ENCODE data around the gene SAYSD1. TPM values are rescaled to one million over a fixed set of nuclear protein-coding genes. Genes with fewer than 3 reads are reported as not detected.

Gene SAYSD1
- total RNA-seq, 2 experiments from 2014 or later = 11.3 TPM

- no peak overlapping the region for H3K4me3 Mint-ChIP-seq
- H3K4me1 Mint-ChIP-seq = no peaks in the 10 kb centered on the region
- H3K36me3 Mint-ChIP-seq = no peaks in the 10 kb centered on the region
- no peaks in the 10 kb centered on the region for H3K9me3 Mint-ChIP-seq
- peaks cover 9% of the 10 kb centered on the region for H3K27me3 Mint-ChIP-seq
- DNase-seq = no peak
- H3K27ac Mint-ChIP-seq = no peak overlapping the region
Measured at GRCh38 chr6:39060467-39061160, 54.4 kb downstream of the SAYSD1 start.

- Mint-ChIP-seq H3K4me3 (no peak overlapping the region), H3K27ac (no peak overlapping the region), H3K27me3 (peaks cover 5% of the 10 kb centered on the region), H3K4me1 (no peaks in the 10 kb centered on the region), H3K36me3 (no peaks in the 10 kb centered on the region), H3K9me3 (no peaks in the 10 kb centered on the region)
- DNase-seq = no peak
Measured at GRCh38 chr6:39059496-39060310, 55.3 kb downstream of the SAYSD1 start.

GRCh38 chr6:39058471-39059147, 56.4 kb downstream of the SAYSD1 start:
- Mint-ChIP-seq H3K4me3 (no peak overlapping the region), H3K4me1 (no peaks in the 10 kb centered on the region), H3K27me3 (peaks cover 11% of the 10 kb centered on the region), H3K36me3 (no peaks in the 10 kb centered on the region), H3K9me3 (no peaks in the 10 kb centered on the region), H3K27ac (no peak overlapping the region)
- no peak for DNase-seq

GRCh38 chr6:39057251-39058155, 57.5 kb downstream of the SAYSD1 start:
- no peak overlapping the region for H3K27ac Mint-ChIP-seq
- H3K9me3 Mint-ChIP-seq = no peaks in the 10 kb centered on the region
- H3K4me1 Mint-ChIP-seq = no peaks in the 10 kb centered on the region
- peaks cover 19% of the 10 kb centered on the region for H3K27me3 Mint-ChIP-seq
- DNase-seq = no peak
- H3K4me3 Mint-ChIP-seq = no peak overlapping the region
- no peaks in the 10 kb centered on the region for H3K36me3 Mint-ChIP-seq

GRCh38 chr6:39056681-39057080, 58.3 kb downstream of the SAYSD1 start:
- Mint-ChIP-seq H3K27me3 (peaks cover 23% of the 10 kb centered on the region), H3K27ac (no peak overlapping the region), H3K9me3 (no peaks in the 10 kb centered on the region), H3K36me3 (no peaks in the 10 kb centered on the region), H3K4me3 (no peak overlapping the region), H3K4me1 (peaks cover 3% of the 10 kb centered on the region)
- DNase-seq = no peak

GRCh38 chr6:39056191-39056590, 58.8 kb downstream of the SAYSD1 start:
- H3K27ac Mint-ChIP-seq = no peak overlapping the region
- H3K4me1 Mint-ChIP-seq = peaks cover 7% of the 10 kb centered on the region
- H3K27me3 Mint-ChIP-seq = peaks cover 24% of the 10 kb centered on the region
- H3K4me3 Mint-ChIP-seq = no peak overlapping the region
- no peak for DNase-seq
- H3K36me3 Mint-ChIP-seq = no peaks in the 10 kb centered on the region
- no peaks in the 10 kb centered on the region for H3K9me3 Mint-ChIP-seq

- Mint-ChIP-seq H3K27me3 (peaks cover 24% of the 10 kb centered on the region), H3K27ac (no peak overlapping the region), H3K9me3 (no peaks in the 10 kb centered on the region), H3K36me3 (no peaks in the 10 kb centered on the region), H3K4me1 (peaks cover 12% of the 10 kb centered on the region), H3K4me3 (no peak overlapping the region)
- no peak for DNase-seq
Measured at GRCh38 chr6:39055661-39056060, 59.3 kb downstream of the SAYSD1 start.

- H3K4me1 Mint-ChIP-seq = peaks cover 22% of the 10 kb centered on the region
- no peaks in the 10 kb centered on the region for H3K36me3 Mint-ChIP-seq
- H3K4me3 Mint-ChIP-seq = no peak overlapping the region
- no peak overlapping the region for H3K27ac Mint-ChIP-seq
- H3K27me3 Mint-ChIP-seq = peaks cover 33% of the 10 kb centered on the region
- H3K9me3 Mint-ChIP-seq = no peaks in the 10 kb centered on the region
- DNase-seq = no peak
Measured at GRCh38 chr6:39054577-39055142, 60.3 kb downstream of the SAYSD1 start.

Other genes with a start within 250 kb of the SAYSD1 start
- gene GLP1R, start 66.4 kb downstream of the SAYSD1 start, total RNA-seq = under 1 TPM; 0.43 to 0.56 TPM
- gene KCNK5, start 114.3 kb upstream of the SAYSD1 start, total RNA-seq = 10 to 100 TPM; 18.6 to 19.6 TPM
- gene KCNK17, start 199.2 kb upstream of the SAYSD1 start, total RNA-seq = not detected
- not detected for gene KCNK16, start 207.5 kb upstream of the SAYSD1 start, total RNA-seq